SH-SY5Y (cell line): ENCODE data around the gene CD58.

Experiments used
- GATA2 ChIP-seq: IDR thresholded peaks from 2 replicates; pipeline ENCODE4 v1.6.1; 2011; ENCODE audit warnings: mild to moderate bottlenecking, low read depth, low read length
- GATA3 ChIP-seq: IDR thresholded peaks from 2 replicates; pipeline ENCODE4 v1.6.1; 2011; ENCODE audit warnings: low read depth, mild to moderate bottlenecking, low read length, moderate library complexity

GRCh38 chr1:116471241-116471640, 99.6 kb downstream of the CD58 start:
- TF ChIP-seq GATA2 (no peak), GATA3 (no peak)
